ENCODE data around the gene TNMD.

DNA sequence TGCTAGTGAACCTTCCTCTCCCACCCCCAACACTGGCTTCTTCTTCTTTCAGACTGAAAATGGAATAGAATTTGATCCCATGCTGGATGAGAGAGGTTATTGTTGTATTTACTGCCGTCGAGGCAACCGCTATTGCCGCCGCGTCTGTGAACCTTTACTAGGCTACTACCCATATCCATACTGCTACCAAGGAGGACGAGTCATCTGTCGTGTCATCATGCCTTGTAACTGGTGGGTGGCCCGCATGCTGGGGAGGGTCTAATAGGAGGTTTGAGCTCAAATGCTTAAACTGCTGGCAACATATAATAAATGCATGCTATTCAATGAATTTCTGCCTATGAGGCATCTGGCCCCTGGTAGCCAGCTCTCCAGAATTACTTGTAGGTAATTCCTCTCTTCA is 14.7 kb downstream of the TNMD start:
- no peak for TF ChIP-seq EGR1 (IDR thresholded peaks at IDR 0.05; ENCODE audit: borderline replicate concordance in 1 of 2, low read depth in 2 of 2, low read length in 2 of 2)
- no peak for TF ChIP-seq POLR2A (IDR thresholded peaks at IDR 0.05; ENCODE audit: low read depth, low read length)
- TF ChIP-seq, protein P1, sequence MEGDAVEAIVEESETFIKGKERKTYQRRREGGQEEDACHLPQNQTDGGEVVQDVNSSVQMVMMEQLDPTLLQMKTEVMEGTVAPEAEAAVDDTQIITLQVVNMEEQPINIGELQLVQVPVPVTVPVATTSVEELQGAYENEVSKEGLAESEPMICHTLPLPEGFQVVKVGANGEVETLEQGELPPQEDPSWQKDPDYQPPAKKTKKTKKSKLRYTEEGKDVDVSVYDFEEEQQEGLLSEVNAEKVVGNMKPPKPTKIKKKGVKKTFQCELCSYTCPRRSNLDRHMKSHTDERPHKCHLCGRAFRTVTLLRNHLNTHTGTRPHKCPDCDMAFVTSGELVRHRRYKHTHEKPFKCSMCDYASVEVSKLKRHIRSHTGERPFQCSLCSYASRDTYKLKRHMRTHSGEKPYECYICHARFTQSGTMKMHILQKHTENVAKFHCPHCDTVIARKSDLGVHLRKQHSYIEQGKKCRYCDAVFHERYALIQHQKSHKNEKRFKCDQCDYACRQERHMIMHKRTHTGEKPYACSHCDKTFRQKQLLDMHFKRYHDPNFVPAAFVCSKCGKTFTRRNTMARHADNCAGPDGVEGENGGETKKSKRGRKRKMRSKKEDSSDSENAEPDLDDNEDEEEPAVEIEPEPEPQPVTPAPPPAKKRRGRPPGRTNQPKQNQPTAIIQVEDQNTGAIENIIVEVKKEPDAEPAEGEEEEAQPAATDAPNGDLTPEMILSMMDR (IDR thresholded peaks at IDR 0.05 in 2 of 3, conservative IDR thresholded peaks at IDR 0.05 in 1 of 3; ENCODE audit: control insufficient read depth in 2 of 3, extremely low read depth in 1 of 3, insufficient read depth in 1 of 3, low read depth in 3 of 3, low read length in 3 of 3), result no peak
- no peak for TF ChIP-seq YY1 (IDR thresholded peaks at IDR 0.05; ENCODE audit: low read depth, low read length)
- TF ChIP-seq, protein P2, sequence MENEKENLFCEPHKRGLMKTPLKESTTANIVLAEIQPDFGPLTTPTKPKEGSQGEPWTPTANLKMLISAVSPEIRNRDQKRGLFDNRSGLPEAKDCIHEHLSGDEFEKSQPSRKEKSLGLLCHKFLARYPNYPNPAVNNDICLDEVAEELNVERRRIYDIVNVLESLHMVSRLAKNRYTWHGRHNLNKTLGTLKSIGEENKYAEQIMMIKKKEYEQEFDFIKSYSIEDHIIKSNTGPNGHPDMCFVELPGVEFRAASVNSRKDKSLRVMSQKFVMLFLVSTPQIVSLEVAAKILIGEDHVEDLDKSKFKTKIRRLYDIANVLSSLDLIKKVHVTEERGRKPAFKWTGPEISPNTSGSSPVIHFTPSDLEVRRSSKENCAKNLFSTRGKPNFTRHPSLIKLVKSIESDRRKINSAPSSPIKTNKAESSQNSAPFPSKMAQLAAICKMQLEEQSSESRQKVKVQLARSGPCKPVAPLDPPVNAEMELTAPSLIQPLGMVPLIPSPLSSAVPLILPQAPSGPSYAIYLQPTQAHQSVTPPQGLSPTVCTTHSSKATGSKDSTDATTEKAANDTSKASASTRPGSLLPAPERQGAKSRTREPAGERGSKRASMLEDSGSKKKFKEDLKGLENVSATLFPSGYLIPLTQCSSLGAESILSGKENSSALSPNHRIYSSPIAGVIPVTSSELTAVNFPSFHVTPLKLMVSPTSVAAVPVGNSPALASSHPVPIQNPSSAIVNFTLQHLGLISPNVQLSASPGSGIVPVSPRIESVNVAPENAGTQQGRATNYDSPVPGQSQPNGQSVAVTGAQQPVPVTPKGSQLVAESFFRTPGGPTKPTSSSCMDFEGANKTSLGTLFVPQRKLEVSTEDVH (IDR thresholded peaks at IDR 0.05; ENCODE audit: low read depth, partially characterized antibody), result no peak
- no peak for TF ChIP-seq TARDBP (IDR thresholded peaks at IDR 0.05; ENCODE audit: borderline replicate concordance)
- TF ChIP-seq CREM (IDR thresholded peaks at IDR 0.05; ENCODE audit: low read depth), result no peak
- TF ChIP-seq, protein P3, sequence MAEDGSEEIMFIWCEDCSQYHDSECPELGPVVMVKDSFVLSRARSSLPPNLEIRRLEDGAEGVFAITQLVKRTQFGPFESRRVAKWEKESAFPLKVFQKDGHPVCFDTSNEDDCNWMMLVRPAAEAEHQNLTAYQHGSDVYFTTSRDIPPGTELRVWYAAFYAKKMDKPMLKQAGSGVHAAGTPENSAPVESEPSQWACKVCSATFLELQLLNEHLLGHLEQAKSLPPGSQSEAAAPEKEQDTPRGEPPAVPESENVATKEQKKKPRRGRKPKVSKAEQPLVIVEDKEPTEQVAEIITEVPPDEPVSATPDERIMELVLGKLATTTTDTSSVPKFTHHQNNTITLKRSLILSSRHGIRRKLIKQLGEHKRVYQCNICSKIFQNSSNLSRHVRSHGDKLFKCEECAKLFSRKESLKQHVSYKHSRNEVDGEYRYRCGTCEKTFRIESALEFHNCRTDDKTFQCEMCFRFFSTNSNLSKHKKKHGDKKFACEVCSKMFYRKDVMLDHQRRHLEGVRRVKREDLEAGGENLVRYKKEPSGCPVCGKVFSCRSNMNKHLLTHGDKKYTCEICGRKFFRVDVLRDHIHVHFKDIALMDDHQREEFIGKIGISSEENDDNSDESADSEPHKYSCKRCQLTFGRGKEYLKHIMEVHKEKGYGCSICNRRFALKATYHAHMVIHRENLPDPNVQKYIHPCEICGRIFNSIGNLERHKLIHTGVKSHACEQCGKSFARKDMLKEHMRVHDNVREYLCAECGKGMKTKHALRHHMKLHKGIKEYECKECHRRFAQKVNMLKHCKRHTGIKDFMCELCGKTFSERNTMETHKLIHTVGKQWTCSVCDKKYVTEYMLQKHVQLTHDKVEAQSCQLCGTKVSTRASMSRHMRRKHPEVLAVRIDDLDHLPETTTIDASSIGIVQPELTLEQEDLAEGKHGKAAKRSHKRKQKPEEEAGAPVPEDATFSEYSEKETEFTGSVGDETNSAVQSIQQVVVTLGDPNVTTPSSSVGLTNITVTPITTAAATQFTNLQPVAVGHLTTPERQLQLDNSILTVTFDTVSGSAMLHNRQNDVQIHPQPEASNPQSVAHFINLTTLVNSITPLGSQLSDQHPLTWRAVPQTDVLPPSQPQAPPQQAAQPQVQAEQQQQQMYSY (CRISPR knock-in tag; IDR thresholded peaks at IDR 0.05), result no peak
- TF ChIP-seq MTA2 (IDR thresholded peaks at IDR 0.05; ENCODE audit: low read depth), result no peak
- no peak for TF ChIP-seq MXI1 (IDR thresholded peaks at IDR 0.05; ENCODE audit: low read depth, low read length)
- no peak for TF ChIP-seq ZSCAN29 (IDR thresholded peaks at IDR 0.05)
- TF ChIP-seq, protein P4, sequence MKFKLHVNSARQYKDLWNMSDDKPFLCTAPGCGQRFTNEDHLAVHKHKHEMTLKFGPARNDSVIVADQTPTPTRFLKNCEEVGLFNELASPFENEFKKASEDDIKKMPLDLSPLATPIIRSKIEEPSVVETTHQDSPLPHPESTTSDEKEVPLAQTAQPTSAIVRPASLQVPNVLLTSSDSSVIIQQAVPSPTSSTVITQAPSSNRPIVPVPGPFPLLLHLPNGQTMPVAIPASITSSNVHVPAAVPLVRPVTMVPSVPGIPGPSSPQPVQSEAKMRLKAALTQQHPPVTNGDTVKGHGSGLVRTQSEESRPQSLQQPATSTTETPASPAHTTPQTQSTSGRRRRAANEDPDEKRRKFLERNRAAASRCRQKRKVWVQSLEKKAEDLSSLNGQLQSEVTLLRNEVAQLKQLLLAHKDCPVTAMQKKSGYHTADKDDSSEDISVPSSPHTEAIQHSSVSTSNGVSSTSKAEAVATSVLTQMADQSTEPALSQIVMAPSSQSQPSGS (IDR thresholded peaks at IDR 0.05; ENCODE audit: low read length), result no peak
- TF ChIP-seq, protein P5, sequence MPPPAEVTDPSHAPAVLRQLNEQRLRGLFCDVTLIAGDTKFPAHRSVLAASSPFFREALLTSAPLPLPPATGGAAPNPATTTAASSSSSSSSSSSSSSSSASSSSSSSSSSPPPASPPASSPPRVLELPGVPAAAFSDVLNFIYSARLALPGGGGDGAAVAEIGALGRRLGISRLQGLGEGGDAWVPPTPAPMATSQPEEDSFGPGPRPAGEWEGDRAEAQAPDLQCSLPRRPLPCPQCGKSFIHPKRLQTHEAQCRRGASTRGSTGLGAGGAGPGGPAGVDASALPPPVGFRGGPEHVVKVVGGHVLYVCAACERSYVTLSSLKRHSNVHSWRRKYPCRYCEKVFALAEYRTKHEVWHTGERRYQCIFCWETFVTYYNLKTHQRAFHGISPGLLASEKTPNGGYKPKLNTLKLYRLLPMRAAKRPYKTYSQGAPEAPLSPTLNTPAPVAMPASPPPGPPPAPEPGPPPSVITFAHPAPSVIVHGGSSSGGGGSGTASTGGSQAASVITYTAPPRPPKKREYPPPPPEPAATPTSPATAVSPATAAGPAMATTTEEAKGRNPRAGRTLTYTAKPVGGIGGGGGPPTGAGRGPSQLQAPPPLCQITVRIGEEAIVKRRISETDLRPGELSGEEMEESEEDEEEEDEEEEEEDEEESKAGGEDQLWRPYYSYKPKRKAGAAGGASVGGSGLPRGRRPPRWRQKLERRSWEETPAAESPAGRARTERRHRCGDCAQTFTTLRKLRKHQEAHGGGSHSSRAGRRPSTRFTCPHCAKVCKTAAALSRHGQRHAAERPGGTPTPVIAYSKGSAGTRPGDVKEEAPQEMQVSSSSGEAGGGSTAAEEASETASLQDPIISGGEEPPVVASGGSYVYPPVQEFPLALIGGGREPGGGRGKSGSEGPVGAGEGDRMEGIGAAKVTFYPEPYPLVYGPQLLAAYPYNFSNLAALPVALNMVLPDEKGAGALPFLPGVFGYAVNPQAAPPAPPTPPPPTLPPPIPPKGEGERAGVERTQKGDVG (CRISPR knock-in tag; IDR thresholded peaks at IDR 0.05), result no peak

Measured in GM12878 (cell line).